Peyer's patch (tissue), 4 donors: ENCODE results near the gene SHC1. TPM values are rescaled to one million over a fixed set of nuclear protein-coding genes. Genes with fewer than 3 reads are reported as not detected.

Experiments used
- DNase-seq, 3 donors: peaks; one replicate each; pipeline ENCODE4 v3.0.0-alpha.2; 2017 to 2019
- H3K27ac ChIP-seq, 4 donors: fragments of 200-600 bp; sonication (generic); one replicate each; pipeline ENCODE4 v1.5.1; 2016 to 2019
- H3K27me3 ChIP-seq, 2 donors: fragments of 200-600 bp; sonication (generic); one replicate each; pipeline ENCODE4 v1.5.1; 2019
- H3K36me3 ChIP-seq, 3 donors: fragments of 200-600 bp; sonication (generic); one replicate each; pipeline ENCODE4 v1.5.1; 2016 to 2019
- H3K4me1 ChIP-seq, 4 donors: fragments of 200-600 bp; sonication (generic); one replicate each; pipeline ENCODE4 v1.5.1; 2016 to 2019
- H3K4me3 ChIP-seq, 4 donors: fragments of 200-600 bp; sonication (generic); 1 replicate in 3 of 4; 2 replicates in 1 of 4; pipeline ENCODE4 v1.5.1; 2016 to 2019; ENCODE audit warnings: mild to moderate bottlenecking in 1 of 4
- H3K9me3 ChIP-seq, 4 donors: fragments of 200-600 bp; sonication (generic); one replicate each; pipeline ENCODE4 v1.5.1; 2016 to 2019; ENCODE audit warnings: mild to moderate bottlenecking in 1 of 4
- CTCF ChIP-seq, 6 experiments: fragments of 450-650 bp in 4 of 6; fragments of 200-600 bp in 2 of 6; sonication (generic) in 1 of 6; IDR thresholded peaks; one replicate each; pipeline ENCODE4 v1.5.1; 2017 to 2019; ENCODE audit warnings: antibody characterized with exemption in 6 of 6, mild to moderate bottlenecking in 3 of 6, moderate library complexity in 1 of 6
- POLR2A ChIP-seq, 2 donors: fragments of 450-650 bp; IDR thresholded peaks; one replicate each; pipeline ENCODE4 v1.5.1; 2017; ENCODE audit warnings: antibody characterized with exemption in 2 of 2, mild to moderate bottlenecking in 2 of 2, moderate library complexity in 2 of 2
- total RNA-seq, 4 donors: library from RNA; depleted of rRNA; stranded (reverse); fragments of >200 nt; gene quantifications; one replicate each; pipeline ENCODE4 v1.1.0, GENCODE V29; 2016

SHC1 gene
- total RNA-seq, 4 donors from 2014 or later, result 56.9 to 150 (median 104) TPM

- Histone ChIP-seq H3K36me3 (peaks cover 0 to 17% (median 0%) of the 10 kb centered on the region in 3 donors), H3K27ac (peak overlapping the region in 3 of 4 donors; percentile 73 to 93 (median 87)), H3K4me1 (peaks cover 0 to 24% (median 4%) of the 10 kb centered on the region in 4 donors), H3K27me3 (no peaks in the 10 kb centered on the region), H3K4me3 (no peak overlapping the region), H3K9me3 (no peaks in the 10 kb centered on the region)
- TF ChIP-seq POLR2A (IDR thresholded peaks at IDR 0.05) (peak; percentile 95 to 98), CTCF (IDR thresholded peaks at IDR 0.05) (no peak)
- DNase-seq, result peak in 2 of 3 donors; percentile 94 to 95
Measured at GRCh38 chr1:154931940-154932487, 38.5 kb downstream of the SHC1 start.

- Histone ChIP-seq H3K36me3 (peaks cover 0 to 50% (median 0%) of the 10 kb centered on the region in 3 donors), H3K27me3 (no peaks in the 10 kb centered on the region), H3K4me1 (peaks cover 0 to 2% (median 0%) of the 10 kb centered on the region in 4 donors), H3K27ac (no peak overlapping the region), H3K4me3 (no peak overlapping the region), H3K9me3 (no peaks in the 10 kb centered on the region)
- TF ChIP-seq CTCF (IDR thresholded peaks at IDR 0.05) (no peak), POLR2A (IDR thresholded peaks at IDR 0.05) (no peak)
- DNase-seq, result no peak
Measured at GRCh38 chr1:154926201-154926600, 44.3 kb downstream of the SHC1 start.

GRCh38 chr1:154925335-154926170, 45.0 kb downstream of the SHC1 start:
- Histone ChIP-seq H3K36me3 (peaks cover 0 to 52% (median 0%) of the 10 kb centered on the region in 3 donors), H3K9me3 (no peaks in the 10 kb centered on the region), H3K4me3 (no peak overlapping the region), H3K27ac (no peak overlapping the region), H3K4me1 (no peaks in the 10 kb centered on the region), H3K27me3 (no peaks in the 10 kb centered on the region)
- DNase-seq, result no peak
- TF ChIP-seq CTCF (IDR thresholded peaks at IDR 0.05) (no peak), POLR2A (IDR thresholded peaks at IDR 0.05) (no peak)

- no peak for DNase-seq
- no peaks in the 10 kb centered on the region for H3K27me3 ChIP-seq
- TF ChIP-seq CTCF (IDR thresholded peaks at IDR 0.05) (no peak), POLR2A (IDR thresholded peaks at IDR 0.05) (no peak)
- no peaks in the 10 kb centered on the region for H3K4me1 ChIP-seq
- no peak overlapping the region for H3K4me3 ChIP-seq
- no peak overlapping the region for H3K27ac ChIP-seq
- no peaks in the 10 kb centered on the region for H3K9me3 ChIP-seq
- H3K36me3 ChIP-seq, result peaks cover 0 to 44% (median 0%) of the 10 kb centered on the region in 3 donors
Measured at GRCh38 chr1:154923695-154924094, 46.9 kb downstream of the SHC1 start.

GRCh38 chr1:154913273-154913672, 57.3 kb downstream of the SHC1 start:
- Histone ChIP-seq H3K4me3 (no peak overlapping the region), H3K9me3 (no peaks in the 10 kb centered on the region), H3K4me1 (no peaks in the 10 kb centered on the region), H3K27ac (no peak overlapping the region), H3K27me3 (no peaks in the 10 kb centered on the region), H3K36me3 (no peaks in the 10 kb centered on the region)
- DNase-seq, result no peak
- no peak for TF ChIP-seq POLR2A (IDR thresholded peaks at IDR 0.05)
- TF ChIP-seq CTCF (IDR thresholded peaks at IDR 0.05), result no peak
